H9 (cell line): Measurements from ENCODE around the gene TRAT1. TPM values are rescaled to one million over a fixed set of nuclear protein-coding genes. Genes with fewer than 3 reads are reported as not detected.

Experiments
- DNase-seq: peaks from one replicate; pipeline ENCODE4 v3.0.0-alpha.2; 2017
- H2AFZ ChIP-seq: one replicate; pipeline ENCODE4 v1.6.1; 2013; ENCODE audit warnings: mild to moderate bottlenecking, low read length, control low read depth, moderate library complexity
- H2AK5ac ChIP-seq: 2 replicates; pipeline ENCODE4 v1.6.1; 2013; ENCODE audit warnings: low read length, control low read depth, mixed read lengths; ENCODE audit not compliant: insufficient read length
- H2BK120ac ChIP-seq: one replicate; pipeline ENCODE4 v1.6.1; 2013; ENCODE audit warnings: low read depth, mild to moderate bottlenecking, low read length, control low read depth, inconsistent platforms; ENCODE audit not compliant: poor library complexity, severe bottlenecking
- H2BK12ac ChIP-seq: 2 replicates; pipeline ENCODE4 v1.6.1; 2013; ENCODE audit warnings: low read length, control low read depth, mixed read lengths, low read depth; ENCODE audit not compliant: insufficient read length
- H2BK15ac ChIP-seq: 2 replicates; pipeline ENCODE4 v1.6.1; 2013; ENCODE audit warnings: low read depth, low read length, control low read depth
- H2BK20ac ChIP-seq: one replicate; pipeline ENCODE4 v1.6.1; 2013; ENCODE audit warnings: low read depth, mild to moderate bottlenecking, low read length, control low read depth, inconsistent platforms; ENCODE audit not compliant: poor library complexity, severe bottlenecking
- H2BK5ac ChIP-seq: 2 replicates; pipeline ENCODE4 v1.6.1; 2013; ENCODE audit warnings: low read length, control low read depth, mixed read lengths; ENCODE audit not compliant: insufficient read length
- H3K14ac ChIP-seq: 2 replicates; pipeline ENCODE4 v1.6.1; 2013; ENCODE audit warnings: low read length, control low read depth; ENCODE audit not compliant: insufficient read depth
- H3K18ac ChIP-seq: 2 replicates; pipeline ENCODE4 v1.6.1; 2013; ENCODE audit warnings: low read depth, mild to moderate bottlenecking, mixed read lengths, low read length, control low read depth; ENCODE audit not compliant: insufficient read length
- H3K23ac ChIP-seq: 2 replicates; pipeline ENCODE4 v1.6.1; 2013; ENCODE audit warnings: low read length, control low read depth, mixed read lengths, low read depth; ENCODE audit not compliant: insufficient read length
- H3K23me2 ChIP-seq: 2 replicates; pipeline ENCODE4 v1.6.1; 2013; ENCODE audit warnings: low read depth, mild to moderate bottlenecking, mixed read lengths, low read length, control low read depth; ENCODE audit not compliant: insufficient read length, poor library complexity, severe bottlenecking
- H3K27ac ChIP-seq: 2 replicates; pipeline ENCODE4 v1.5.1; 2013; ENCODE audit warnings: low read length, control low read depth, mixed read lengths, low read depth; ENCODE audit not compliant: insufficient read length
- H3K27me3 ChIP-seq: 2 replicates; pipeline ENCODE4 v1.6.1; 2013; ENCODE audit warnings: low read length, control low read depth, inconsistent platforms; ENCODE audit not compliant: insufficient read depth
- H3K4ac ChIP-seq: 2 replicates; pipeline ENCODE4 v1.6.1; 2013; ENCODE audit warnings: low read depth, mild to moderate bottlenecking, control low read depth, inconsistent platforms, low read length, moderate library complexity
- H3K4me1 ChIP-seq: 2 replicates; pipeline ENCODE4 v1.6.1; 2013; ENCODE audit warnings: low read length, control low read depth, inconsistent platforms; ENCODE audit not compliant: insufficient read depth
- H3K4me2 ChIP-seq: 2 replicates; pipeline ENCODE4 v1.6.1; 2013; ENCODE audit warnings: low read length, control low read depth, mixed read lengths; ENCODE audit not compliant: insufficient read length, insufficient read depth
- H3K56ac ChIP-seq: 2 replicates; pipeline ENCODE4 v1.6.1; 2013; ENCODE audit warnings: low read depth, mild to moderate bottlenecking, mixed read lengths, low read length, control low read depth; ENCODE audit not compliant: insufficient read length
- H3K79me1 ChIP-seq: 2 replicates; pipeline ENCODE4 v1.6.1; 2013; ENCODE audit warnings: low read depth, mild to moderate bottlenecking, moderate library complexity, low read length, control low read depth, inconsistent platforms; ENCODE audit not compliant: insufficient read depth, poor library complexity, severe bottlenecking
- H3K79me2 ChIP-seq: 2 replicates; pipeline ENCODE4 v1.6.1; 2013; ENCODE audit warnings: low read length, control low read depth, inconsistent platforms; ENCODE audit not compliant: insufficient read depth
- H3K9ac ChIP-seq: 2 replicates; pipeline ENCODE4 v1.6.1; 2013; ENCODE audit warnings: low read length, control low read depth, mixed read lengths; ENCODE audit not compliant: insufficient read length; ENCODE audit errors: extremely low read depth
- H3K9me3 ChIP-seq: one replicate; pipeline ENCODE4 v1.6.1; 2013; ENCODE audit warnings: low read depth, low read length, inconsistent platforms; ENCODE audit not compliant: control insufficient read depth
- H3T11ph ChIP-seq: one replicate; pipeline ENCODE4 v1.6.1; 2013; ENCODE audit warnings: mild to moderate bottlenecking, low read length, control low read depth, inconsistent platforms
- H4K20me1 ChIP-seq: one replicate; pipeline ENCODE4 v1.6.1; 2013; ENCODE audit not compliant: control insufficient read depth, insufficient read length, insufficient read depth
- H4K5ac ChIP-seq: 2 replicates; pipeline ENCODE4 v1.6.1; 2013; ENCODE audit warnings: low read depth, mild to moderate bottlenecking, mixed read lengths, low read length, control low read depth; ENCODE audit not compliant: insufficient read length
- H4K8ac ChIP-seq: replicated peaks from 2 replicates; pipeline ENCODE4 v1.6.1; 2013; ENCODE audit warnings: low read length, control low read depth, mixed read lengths, low read depth; ENCODE audit not compliant: insufficient read length
- H4K91ac ChIP-seq: 2 replicates; pipeline ENCODE4 v1.6.1; 2013; ENCODE audit warnings: low read depth, mild to moderate bottlenecking, moderate library complexity, mixed read lengths, low read length, control low read depth; ENCODE audit not compliant: insufficient read length
- H3K27ac Mint-ChIP-seq, 3 experiments: 2 replicates in 2 of 3; 3 replicates in 1 of 3; pipeline ENCODE4 v1.8.0; 2020 to 2021; ENCODE audit warnings: mixed read lengths in 3 of 3, mild to moderate bottlenecking in 1 of 3, moderate library complexity in 1 of 3
- H3K27me3 Mint-ChIP-seq: 2 replicates; pipeline ENCODE4 v1.8.0; 2021; ENCODE audit warnings: low read depth, mild to moderate bottlenecking, moderate library complexity, mixed read lengths
- H3K36me3 Mint-ChIP-seq, 3 experiments: 2 replicates in 2 of 3; 3 replicates in 1 of 3; pipeline ENCODE4 v1.8.0; 2020 to 2021; ENCODE audit warnings: low read depth in 3 of 3, mixed read lengths in 3 of 3; ENCODE audit not compliant: insufficient read depth in 1 of 3
- H3K4me1 Mint-ChIP-seq, 2 experiments: 2 replicates each; pipeline ENCODE4 v1.8.0; 2020; ENCODE audit warnings: mixed read lengths in 2 of 2
- H3K4me3 Mint-ChIP-seq, 2 experiments: 2 replicates in 1 of 2; 3 replicates in 1 of 2; pipeline ENCODE4 v1.8.0; 2020 to 2021; ENCODE audit warnings: mild to moderate bottlenecking in 2 of 2, mixed read lengths in 2 of 2, moderate library complexity in 1 of 2
- H3K9me3 Mint-ChIP-seq, 2 experiments: 2 replicates in 1 of 2; 3 replicates in 1 of 2; pipeline ENCODE4 v1.8.0; 2020; ENCODE audit warnings: mild to moderate bottlenecking in 2 of 2, mixed read lengths in 2 of 2, moderate library complexity in 1 of 2
- CTCF ChIP-seq: fragments of 200-600 bp; sonication (generic); conservative IDR thresholded peaks from 3 replicates; pipeline ENCODE4 v1.8.0; 2021; ENCODE audit warnings: antibody characterized with exemption, mild to moderate bottlenecking
- WGBS: extraction: QIAGEN DNeasy Blood & Tissue Kit; methylation state at CpG from one replicate; pipeline ENCODE4 v1.1.7; 2013; ENCODE audit warnings: missing lambda C conversion rate, low lambda C conversion rate, mixed read lengths; ENCODE audit not compliant: insufficient read length; ENCODE audit errors: extremely low coverage; 5-methylcytosine and 5-hydroxymethylcytosine counted together
- total RNA-seq: library from RNA; stranded (reverse); gene quantifications from 2 replicates; pipeline ENCODE4 v1.2.1, GENCODE V29; 2021

TRAT1 gene
- total RNA-seq, 1 experiment from 2014 or later, result not detected

GRCh38 chr3:108820586-108820985 lies 2.0 kb upstream of the TRAT1 start:
- H3K4me1 Mint-ChIP-seq, result 0 out of 4 replicates have a peak, but pooled peaks cover 0 to 2% of the 10 kb centered on the region in 2 experiments
- Histone ChIP-seq H3K4me2 (no peak overlapping the region), H3K79me1 (no peaks in the 10 kb centered on the region), H3K27me3 (no peaks in the 10 kb centered on the region), H2BK15ac (no peak overlapping the region), H2BK120ac (no peak overlapping the region), H2BK12ac (no peak overlapping the region), H3K79me2 (no peaks in the 10 kb centered on the region), H2BK20ac (no peak overlapping the region), H4K20me1 (no peaks in the 10 kb centered on the region), H2AFZ (no peak overlapping the region), H3T11ph (no peak overlapping the region), H4K5ac (no peak overlapping the region), H3K9me3 (no peaks in the 10 kb centered on the region), H4K91ac (no peak overlapping the region), H3K14ac (no peak overlapping the region), H3K18ac (no peak overlapping the region), H3K4me1 (no peaks in the 10 kb centered on the region), H3K27ac (no peak overlapping the region), H2BK5ac (no peak overlapping the region), H4K8ac (no peak overlapping the region), H3K9ac (no peak overlapping the region), H3K23ac (no peak overlapping the region), H3K56ac (no peak overlapping the region), H3K4ac (no peak overlapping the region), H2AK5ac (no peak overlapping the region), H3K23me2 (no peaks in the 10 kb centered on the region)
- no peak for TF ChIP-seq CTCF
- no peak overlapping the region for H3K4me3 Mint-ChIP-seq
- no peak for DNase-seq
- no peak overlapping the region; a peak in 1 of 7 replicates for H3K27ac Mint-ChIP-seq
- 0 out of 5 replicates have a peak, but pooled peaks cover under 1 to 2% of the 10 kb centered on the region in 2 experiments for H3K9me3 Mint-ChIP-seq
- H3K36me3 Mint-ChIP-seq, result no peaks in the 10 kb centered on the region
- WGBS, result no CpG with 5 or more reads among the region's 1 CpG
- no peaks in the 10 kb centered on the region for H3K27me3 Mint-ChIP-seq
